ENCODE data around the gene ST6GALNAC1. TPM values are rescaled to one million over a fixed set of nuclear protein-coding genes. Genes with fewer than 3 reads are reported as not detected.

The ST6GALNAC1 gene
- polyA plus RNA-seq, 3 donors: not detected

DNA sequence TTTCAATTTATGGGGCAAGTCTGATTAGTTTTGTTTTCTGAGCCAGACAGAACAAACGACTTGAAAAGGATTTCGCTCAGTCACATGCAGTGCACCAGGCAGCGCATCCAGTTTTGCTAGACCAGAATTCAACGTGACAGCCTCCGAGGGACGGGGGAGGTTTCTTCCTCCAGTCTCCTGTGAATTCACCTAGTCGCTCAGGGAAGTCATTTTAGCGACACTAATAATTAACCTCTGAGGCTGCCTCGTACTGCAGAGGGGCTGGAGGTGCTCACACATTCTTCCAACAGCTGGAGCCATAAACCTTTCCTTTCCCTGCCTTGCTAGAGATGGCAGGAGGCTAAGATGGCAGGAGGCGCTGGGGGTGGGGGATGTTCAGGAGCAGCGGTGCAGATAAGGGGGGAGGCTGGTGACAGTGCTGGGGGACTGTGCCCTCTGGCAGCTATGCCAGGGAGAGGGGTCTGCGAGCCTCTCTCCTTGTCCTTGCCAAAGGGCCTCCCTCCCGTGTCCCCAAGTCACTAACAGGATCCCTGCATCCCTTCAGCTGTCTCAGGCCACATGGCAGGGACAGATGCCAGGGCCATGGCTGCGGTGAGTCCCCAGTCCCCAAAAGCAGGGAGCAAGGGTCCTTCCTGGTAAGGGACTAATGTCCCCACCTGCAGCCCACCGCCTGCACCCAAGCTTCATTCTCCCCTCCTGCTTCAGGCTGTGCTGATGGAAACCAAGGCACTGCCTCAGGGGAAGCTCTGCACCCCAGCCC lies 43.2 kb upstream of the ST6GALNAC1 start:
- Histone ChIP-seq H3K9ac (ENCODE audit: insufficient read depth, low read length, poor library complexity, severe bottlenecking) (no peak overlapping the region), H3K27ac (ENCODE audit: low read depth in 1 of 2, low read length in 2 of 2) (no peak overlapping the region), H3K79me2 (ENCODE audit: insufficient read depth, low read length) (no peaks in the 10 kb centered on the region), H2AFZ (ENCODE audit: insufficient read depth, low read depth, low read length, poor library complexity, severe bottlenecking) (no peak overlapping the region), H3K4me2 (replicated peaks; ENCODE audit: extremely low read depth, low read length, poor library complexity, severe bottlenecking) (no peak overlapping the region), H3K4me1 (ENCODE audit: control insufficient read depth in 1 of 2, insufficient read depth in 2 of 2, low read length in 2 of 2) (no peaks in the 10 kb centered on the region), H3K9me3 (replicated peaks in 1 of 2; ENCODE audit: control insufficient read depth in 1 of 2, insufficient read depth in 1 of 2, low read length in 2 of 2) (no peaks in the 10 kb centered on the region), H3K4me3 (replicated peaks in 1 of 3; ENCODE audit: low read depth in 2 of 3, low read length in 3 of 3) (no peak overlapping the region), H3K36me3 (replicated peaks in 1 of 2; ENCODE audit: control insufficient read depth in 1 of 2, insufficient read depth in 2 of 2, low read length in 2 of 2) (no peaks in the 10 kb centered on the region), H3K27me3 (ENCODE audit: control insufficient read depth in 2 of 2, insufficient read depth in 2 of 2, low read length in 2 of 2) (no peaks in the 10 kb centered on the region), H4K20me1 (ENCODE audit: insufficient read depth, low read length) (no peaks in the 10 kb centered on the region)
- H3K36me3 Mint-ChIP-seq: no peaks in the 10 kb centered on the region
- peaks cover 0 to 2% (median 2%) of the 10 kb centered on the region in 3 donors for H3K27me3 Mint-ChIP-seq (ENCODE audit: low read depth in 3 of 3)
- TF ChIP-seq, protein P1, sequence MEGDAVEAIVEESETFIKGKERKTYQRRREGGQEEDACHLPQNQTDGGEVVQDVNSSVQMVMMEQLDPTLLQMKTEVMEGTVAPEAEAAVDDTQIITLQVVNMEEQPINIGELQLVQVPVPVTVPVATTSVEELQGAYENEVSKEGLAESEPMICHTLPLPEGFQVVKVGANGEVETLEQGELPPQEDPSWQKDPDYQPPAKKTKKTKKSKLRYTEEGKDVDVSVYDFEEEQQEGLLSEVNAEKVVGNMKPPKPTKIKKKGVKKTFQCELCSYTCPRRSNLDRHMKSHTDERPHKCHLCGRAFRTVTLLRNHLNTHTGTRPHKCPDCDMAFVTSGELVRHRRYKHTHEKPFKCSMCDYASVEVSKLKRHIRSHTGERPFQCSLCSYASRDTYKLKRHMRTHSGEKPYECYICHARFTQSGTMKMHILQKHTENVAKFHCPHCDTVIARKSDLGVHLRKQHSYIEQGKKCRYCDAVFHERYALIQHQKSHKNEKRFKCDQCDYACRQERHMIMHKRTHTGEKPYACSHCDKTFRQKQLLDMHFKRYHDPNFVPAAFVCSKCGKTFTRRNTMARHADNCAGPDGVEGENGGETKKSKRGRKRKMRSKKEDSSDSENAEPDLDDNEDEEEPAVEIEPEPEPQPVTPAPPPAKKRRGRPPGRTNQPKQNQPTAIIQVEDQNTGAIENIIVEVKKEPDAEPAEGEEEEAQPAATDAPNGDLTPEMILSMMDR (IDR thresholded peaks at IDR 0.05): no peak
- no peaks in the 10 kb centered on the region for H3K9me3 Mint-ChIP-seq
- H3K27ac Mint-ChIP-seq: peak overlapping the region in 1 of 7 donors; percentile 60
- intact Hi-C loops (cut with micrococcal nuclease): no loop called here
- 84% methylated on average over 11 of the region's 15 CpGs for WGBS (ENCODE audit: insufficient coverage)
- no peaks in the 10 kb centered on the region for H3K4me1 Mint-ChIP-seq
- no peak for DNase-seq
- H3K4me3 Mint-ChIP-seq: no peak overlapping the region

DNA sequence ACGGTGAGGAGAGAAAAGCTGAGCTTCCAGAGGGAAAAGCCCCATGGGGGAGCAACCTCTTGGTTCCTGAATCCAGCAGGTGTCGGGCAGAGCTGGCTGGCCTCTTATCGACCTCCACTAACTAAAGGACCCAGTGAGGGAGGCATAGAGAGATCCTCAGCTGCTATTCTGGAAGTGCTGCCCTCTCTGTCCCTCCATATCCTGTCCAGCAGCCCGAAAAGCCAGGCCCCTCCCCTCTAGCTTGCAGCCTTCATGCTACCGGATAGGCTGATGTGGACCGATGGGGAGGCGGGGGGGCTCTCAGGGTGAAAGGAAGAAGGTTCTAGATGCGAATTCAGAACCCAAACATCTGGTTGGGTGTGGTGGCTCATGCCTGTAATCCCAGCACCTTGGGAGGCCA lies 42.3 kb upstream of the ST6GALNAC1 start:
- no peaks in the 10 kb centered on the region for H3K27me3 ChIP-seq (ENCODE audit: control insufficient read depth in 2 of 2, insufficient read depth in 2 of 2, low read length in 2 of 2)
- H3K9me3 Mint-ChIP-seq: no peaks in the 10 kb centered on the region
- 100% methylated on average over 3 of the region's 8 CpGs for WGBS (ENCODE audit: insufficient coverage)
- H4K20me1 ChIP-seq (ENCODE audit: insufficient read depth, low read length): no peaks in the 10 kb centered on the region
- no peak overlapping the region for H3K4me3 Mint-ChIP-seq
- H3K4me1 ChIP-seq (ENCODE audit: control insufficient read depth in 1 of 2, insufficient read depth in 2 of 2, low read length in 2 of 2): no peaks in the 10 kb centered on the region
- no peak overlapping the region for H3K27ac ChIP-seq (ENCODE audit: low read depth in 1 of 2, low read length in 2 of 2)
- no peaks in the 10 kb centered on the region for H3K79me2 ChIP-seq (ENCODE audit: insufficient read depth, low read length)
- H3K4me3 ChIP-seq (replicated peaks in 1 of 3; ENCODE audit: low read depth in 2 of 3, low read length in 3 of 3): no peak overlapping the region
- H3K4me2 ChIP-seq (replicated peaks; ENCODE audit: extremely low read depth, low read length, poor library complexity, severe bottlenecking): no peak overlapping the region
- peaks cover 3% of the 10 kb centered on the region for H3K4me1 Mint-ChIP-seq
- no peak overlapping the region for H2AFZ ChIP-seq (ENCODE audit: insufficient read depth, low read depth, low read length, poor library complexity, severe bottlenecking)
- no peaks in the 10 kb centered on the region for H3K9me3 ChIP-seq (replicated peaks in 1 of 2; ENCODE audit: control insufficient read depth in 1 of 2, insufficient read depth in 1 of 2, low read length in 2 of 2)
- intact Hi-C loops (cut with micrococcal nuclease): no loop called here
- TF ChIP-seq, protein P1 (IDR thresholded peaks at IDR 0.05): no peak
- peaks cover 0 to 6% (median 2%) of the 10 kb centered on the region in 3 donors for H3K27me3 Mint-ChIP-seq (ENCODE audit: low read depth in 3 of 3)
- no peaks in the 10 kb centered on the region for H3K36me3 Mint-ChIP-seq
- DNase-seq: no peak
- H3K36me3 ChIP-seq (replicated peaks in 1 of 2; ENCODE audit: control insufficient read depth in 1 of 2, insufficient read depth in 2 of 2, low read length in 2 of 2): no peaks in the 10 kb centered on the region
- H3K9ac ChIP-seq (ENCODE audit: insufficient read depth, low read length, poor library complexity, severe bottlenecking): no peak overlapping the region
- H3K27ac Mint-ChIP-seq: peak overlapping the region in 2 of 7 donors; percentile 28 to 60
